ENCODE measurements around the gene EIF5AL1. TPM values are rescaled to one million over a fixed set of nuclear protein-coding genes. Genes with fewer than 3 reads are reported as not detected.

EIF5AL1 gene
- total and polyA plus RNA-seq, 7 experiments from 2014 or later: 0.06 to 1.0 (median 0.25) TPM; not detected in 1

GRCh38 chr10:79492839-79493238 lies 19.5 kb upstream of the EIF5AL1 start:
- no peaks in the 10 kb centered on the region for H3K36me3 Mint-ChIP-seq
- Histone ChIP-seq H3K4me3 (ENCODE audit: low read length) (no peak overlapping the region), H3K27me3 (ENCODE audit: control insufficient read depth in 2 of 2, insufficient read depth in 2 of 2, low read length in 2 of 2) (no peaks in the 10 kb centered on the region), H3K4me1 (ENCODE audit: control insufficient read depth in 2 of 2, insufficient read depth in 2 of 2, low read length in 2 of 2) (no peaks in the 10 kb centered on the region), H3K36me3 (ENCODE audit: control insufficient read depth in 2 of 3, insufficient read depth in 3 of 3, low read length in 3 of 3) (no peaks in the 10 kb centered on the region), H3K9me3 (ENCODE audit: control insufficient read depth in 2 of 3, low read length in 3 of 3) (no peaks in the 10 kb centered on the region), H3K27ac (ENCODE audit: low read depth, low read length) (no peak overlapping the region)
- no peak for DNase-seq
- peaks cover 0 to 5% (median 0%) of the 10 kb centered on the region in 7 donors for H3K4me1 Mint-ChIP-seq
- intact Hi-C loops (cut with micrococcal nuclease): no loop called here
- H3K27ac Mint-ChIP-seq: no peak overlapping the region
- ChIA-PET POLR2A (no interaction called here), CTCF (no interaction called here)
- ATAC-seq: no peak
- H3K27me3 Mint-ChIP-seq: peaks cover 0 to 31% (median 3%) of the 10 kb centered on the region in 5 donors
- peaks cover 0 to 1% (median 0%) of the 10 kb centered on the region in 11 donors for H3K9me3 Mint-ChIP-seq
- H3K4me3 Mint-ChIP-seq: no peak overlapping the region

GRCh38 chr10:79493806-79494205 lies 18.5 kb upstream of the EIF5AL1 start:
- Mint-ChIP-seq H3K27ac (no peak overlapping the region), H3K36me3 (no peaks in the 10 kb centered on the region), H3K4me3 (no peak overlapping the region), H3K4me1 (peaks cover 0 to 5% (median 0%) of the 10 kb centered on the region in 7 donors), H3K9me3 (peaks cover 0 to 1% (median 0%) of the 10 kb centered on the region in 11 donors), H3K27me3 (peaks cover 4 to 38% (median 6%) of the 10 kb centered on the region in 5 donors)
- Histone ChIP-seq H3K9me3 (ENCODE audit: control insufficient read depth in 2 of 3, low read length in 3 of 3) (no peaks in the 10 kb centered on the region), H3K27me3 (ENCODE audit: control insufficient read depth in 2 of 2, insufficient read depth in 2 of 2, low read length in 2 of 2) (no peaks in the 10 kb centered on the region), H3K4me3 (ENCODE audit: low read length) (no peak overlapping the region), H3K36me3 (ENCODE audit: control insufficient read depth in 2 of 3, insufficient read depth in 3 of 3, low read length in 3 of 3) (no peaks in the 10 kb centered on the region), H3K27ac (ENCODE audit: low read depth, low read length) (no peak overlapping the region), H3K4me1 (ENCODE audit: control insufficient read depth in 2 of 2, insufficient read depth in 2 of 2, low read length in 2 of 2) (no peaks in the 10 kb centered on the region)
- CTCF ChIA-PET: interaction anchor here (1.1 kb wide), 1 partner anchor 119 kb away, joined by 5 read pairs; no protein-coding TSS in a partner anchor
- POLR2A ChIA-PET: no interaction called here
- ATAC-seq: no peak
- intact Hi-C loops (cut with micrococcal nuclease): no loop called here
- DNase-seq: no peak

GRCh38 chr10:79494871-79495705 lies 17.2 kb upstream of the EIF5AL1 start:
- Histone ChIP-seq H3K9me3 (ENCODE audit: control insufficient read depth in 2 of 3, low read length in 3 of 3) (no peaks in the 10 kb centered on the region), H3K4me3 (ENCODE audit: low read length) (no peak overlapping the region), H3K27ac (ENCODE audit: low read depth, low read length) (no peak overlapping the region), H3K4me1 (ENCODE audit: control insufficient read depth in 2 of 2, insufficient read depth in 2 of 2, low read length in 2 of 2) (no peaks in the 10 kb centered on the region), H3K27me3 (ENCODE audit: control insufficient read depth in 2 of 2, insufficient read depth in 2 of 2, low read length in 2 of 2) (no peaks in the 10 kb centered on the region), H3K36me3 (ENCODE audit: control insufficient read depth in 2 of 3, insufficient read depth in 3 of 3, low read length in 3 of 3) (no peaks in the 10 kb centered on the region)
- CTCF ChIA-PET: interaction anchor here (0.5 to 1.1 kb wide), 2 partner anchors 28 to 120 kb away, joined by 3 to 5 read pairs; no protein-coding TSS in a partner anchor
- Mint-ChIP-seq H3K27me3 (peaks cover 4 to 43% (median 6%) of the 10 kb centered on the region in 5 donors), H3K36me3 (no peaks in the 10 kb centered on the region), H3K27ac (no peak overlapping the region), H3K4me1 (peaks cover 0 to 5% (median 0%) of the 10 kb centered on the region in 7 donors), H3K9me3 (no peaks in the 10 kb centered on the region), H3K4me3 (no peak overlapping the region)
- DNase-seq: no peak
- intact Hi-C loops (cut with micrococcal nuclease): no loop called here
- ATAC-seq: no peak
- POLR2A ChIA-PET: no interaction called here

- no peak overlapping the region for H3K4me3 ChIP-seq (ENCODE audit: low read length)
- H3K27ac Mint-ChIP-seq: no peak overlapping the region
- ChIA-PET CTCF (no interaction called here), POLR2A (interaction anchor here (0.5 kb wide), 1 partner anchor 184 kb away, joined by 3 read pairs; no protein-coding TSS in a partner anchor)
- H3K27ac ChIP-seq (ENCODE audit: low read depth, low read length): no peak overlapping the region
- no peaks in the 10 kb centered on the region for H3K9me3 ChIP-seq (ENCODE audit: control insufficient read depth in 2 of 3, low read length in 3 of 3)
- H3K4me3 Mint-ChIP-seq: no peak overlapping the region
- H3K4me1 ChIP-seq (ENCODE audit: control insufficient read depth in 2 of 2, insufficient read depth in 2 of 2, low read length in 2 of 2): no peaks in the 10 kb centered on the region
- peaks cover 4 to 44% (median 6%) of the 10 kb centered on the region in 5 donors for H3K27me3 Mint-ChIP-seq
- intact Hi-C loops (cut with micrococcal nuclease): no loop called here
- no peaks in the 10 kb centered on the region for H3K36me3 ChIP-seq (ENCODE audit: control insufficient read depth in 2 of 3, insufficient read depth in 3 of 3, low read length in 3 of 3)
- H3K27me3 ChIP-seq (ENCODE audit: control insufficient read depth in 2 of 2, insufficient read depth in 2 of 2, low read length in 2 of 2): no peaks in the 10 kb centered on the region
- peaks cover 0 to 5% (median 0%) of the 10 kb centered on the region in 7 donors for H3K4me1 Mint-ChIP-seq
- H3K9me3 Mint-ChIP-seq: no peaks in the 10 kb centered on the region
- H3K36me3 Mint-ChIP-seq: no peaks in the 10 kb centered on the region
- no peak for ATAC-seq
- DNase-seq: no peak
Measured at GRCh38 chr10:79495791-79496190, 16.5 kb upstream of the EIF5AL1 start.

GRCh38 chr10:79496896-79497295 lies 15.4 kb upstream of the EIF5AL1 start:
- no peak for ATAC-seq
- CTCF ChIA-PET: no interaction called here

GRCh38 chr10:79498291-79498829 lies 14.0 kb upstream of the EIF5AL1 start:
- Histone ChIP-seq H3K27ac (ENCODE audit: low read depth, low read length) (no peak overlapping the region), H3K4me1 (ENCODE audit: control insufficient read depth in 2 of 2, insufficient read depth in 2 of 2, low read length in 2 of 2) (no peaks in the 10 kb centered on the region), H3K27me3 (ENCODE audit: control insufficient read depth in 2 of 2, insufficient read depth in 2 of 2, low read length in 2 of 2) (no peaks in the 10 kb centered on the region), H3K9me3 (ENCODE audit: control insufficient read depth in 2 of 3, low read length in 3 of 3) (no peaks in the 10 kb centered on the region), H3K36me3 (ENCODE audit: control insufficient read depth in 2 of 3, insufficient read depth in 3 of 3, low read length in 3 of 3) (no peaks in the 10 kb centered on the region), H3K4me3 (ENCODE audit: low read length) (no peak overlapping the region)
- ChIA-PET CTCF (no interaction called here), POLR2A (no interaction called here)
- Mint-ChIP-seq H3K27ac (no peak overlapping the region), H3K9me3 (no peaks in the 10 kb centered on the region), H3K36me3 (no peaks in the 10 kb centered on the region), H3K4me1 (peaks cover 0 to 12% (median 0%) of the 10 kb centered on the region in 7 donors), H3K27me3 (peaks cover 6 to 57% (median 12%) of the 10 kb centered on the region in 5 donors), H3K4me3 (no peak overlapping the region)
- no peak for ATAC-seq
- intact Hi-C loops (cut with micrococcal nuclease): no loop called here
- no peak for DNase-seq

More at GRCh38 chr10:79496896-79497295, 15.4 kb upstream of the EIF5AL1 start:
- H3K27me3 Mint-ChIP-seq: peaks cover 4 to 54% (median 6%) of the 10 kb centered on the region in 5 donors
- H3K4me3 Mint-ChIP-seq: no peak overlapping the region
- H3K4me3 ChIP-seq (ENCODE audit: low read length): no peak overlapping the region
- H3K36me3 ChIP-seq (ENCODE audit: control insufficient read depth in 2 of 3, insufficient read depth in 3 of 3, low read length in 3 of 3): no peaks in the 10 kb centered on the region
- H3K27me3 ChIP-seq (ENCODE audit: control insufficient read depth in 2 of 2, insufficient read depth in 2 of 2, low read length in 2 of 2): no peaks in the 10 kb centered on the region
- H3K4me1 ChIP-seq (ENCODE audit: control insufficient read depth in 2 of 2, insufficient read depth in 2 of 2, low read length in 2 of 2): no peaks in the 10 kb centered on the region
- POLR2A ChIA-PET: no interaction called here
- no peak for DNase-seq
- no peaks in the 10 kb centered on the region for H3K36me3 Mint-ChIP-seq
- no peaks in the 10 kb centered on the region for H3K9me3 ChIP-seq (ENCODE audit: control insufficient read depth in 2 of 3, low read length in 3 of 3)
- H3K27ac Mint-ChIP-seq: no peak overlapping the region
- peaks cover 0 to 5% (median 0%) of the 10 kb centered on the region in 7 donors for H3K4me1 Mint-ChIP-seq
- intact Hi-C loops (cut with micrococcal nuclease): no loop called here
- H3K9me3 Mint-ChIP-seq: no peaks in the 10 kb centered on the region
- H3K27ac ChIP-seq (ENCODE audit: low read depth, low read length): no peak overlapping the region

All from naive thymus-derived CD4-positive, alpha-beta T cell (primary cell).